Heart left ventricle (tissue), 13 donors: ENCODE data around the gene SNX30.

Source experiments
- POLR2A ChIP-seq, 2 donors: fragments of 450-650 bp; IDR thresholded peaks; one replicate each; pipeline ENCODE4 v1.6.1; 2017; ENCODE audit warnings: antibody characterized with exemption in 2 of 2, mild to moderate bottlenecking in 2 of 2, moderate library complexity in 2 of 2
- TF ChIP-seq, protein P1 (sequence below), 12 donors: fragments of 200-600 bp; sonication (generic) in 4 of 12; IDR thresholded peaks; one replicate each; pipeline versions ENCODE4 v1.5.0 to v1.8.0; 2018 to 2022; ENCODE audit warnings: antibody characterized with exemption in 12 of 12, mild to moderate bottlenecking in 5 of 12
- donor health status: ischemic (EF 13 %, LVEDD 7.1; RV severe dilation, severe dysfunction).
- donor health status: DM: no; HTN: yes; CAD: no.
- donor health status: DM: no; HTN: no; CAD: no.
- donor health status: ischemic (EF 25% LVEDD 6.9; RV normal size, moderate dysfunction).
- donor health status: ischemic (EF 25% LVEDD 5.7; RV mildly dilated, moderate dysfunction).
- donor health status: ischemic (EF 35%, LVEDD 5.7; RV mildly dilated, moderate dysfunction).
- donor health status: nonischemic (EF 11% LVEDD 7.7; RV severe dilation, severe dysfunction).
- donor health status: DM: yes; HTN: yes; CAD: no.
- donor health status: PGD.
- donor health status: ischemic (EF 29% LVEDD 5.4; RV normal size, mild dysfunction).
- donor health status: nonischemic (EF 23%, LVEDD 6.1; RV moderate dilation, normal function).

DNA sequence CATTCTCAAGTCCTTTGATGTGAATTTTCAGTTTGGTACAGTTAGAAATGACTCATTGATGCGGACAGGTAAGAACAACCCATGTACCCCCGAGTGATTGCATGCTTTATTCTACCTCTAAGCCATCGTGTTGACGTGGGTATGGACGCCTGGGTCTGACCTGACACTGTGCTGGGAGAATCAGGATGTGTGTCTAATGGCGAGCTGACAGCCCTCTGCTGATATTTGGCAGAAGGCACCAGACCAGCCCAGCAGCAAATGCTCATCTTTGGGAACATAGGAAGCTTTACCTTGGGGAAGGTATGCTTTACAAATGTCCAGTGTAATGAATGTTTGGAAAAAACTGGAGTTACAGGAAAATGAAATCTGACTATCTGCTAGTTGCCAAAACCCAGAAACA, 120.0 kb downstream of the SNX30 start:
- TF ChIP-seq POLR2A (IDR thresholded peaks at IDR 0.05): no peak
- TF ChIP-seq, protein P1, sequence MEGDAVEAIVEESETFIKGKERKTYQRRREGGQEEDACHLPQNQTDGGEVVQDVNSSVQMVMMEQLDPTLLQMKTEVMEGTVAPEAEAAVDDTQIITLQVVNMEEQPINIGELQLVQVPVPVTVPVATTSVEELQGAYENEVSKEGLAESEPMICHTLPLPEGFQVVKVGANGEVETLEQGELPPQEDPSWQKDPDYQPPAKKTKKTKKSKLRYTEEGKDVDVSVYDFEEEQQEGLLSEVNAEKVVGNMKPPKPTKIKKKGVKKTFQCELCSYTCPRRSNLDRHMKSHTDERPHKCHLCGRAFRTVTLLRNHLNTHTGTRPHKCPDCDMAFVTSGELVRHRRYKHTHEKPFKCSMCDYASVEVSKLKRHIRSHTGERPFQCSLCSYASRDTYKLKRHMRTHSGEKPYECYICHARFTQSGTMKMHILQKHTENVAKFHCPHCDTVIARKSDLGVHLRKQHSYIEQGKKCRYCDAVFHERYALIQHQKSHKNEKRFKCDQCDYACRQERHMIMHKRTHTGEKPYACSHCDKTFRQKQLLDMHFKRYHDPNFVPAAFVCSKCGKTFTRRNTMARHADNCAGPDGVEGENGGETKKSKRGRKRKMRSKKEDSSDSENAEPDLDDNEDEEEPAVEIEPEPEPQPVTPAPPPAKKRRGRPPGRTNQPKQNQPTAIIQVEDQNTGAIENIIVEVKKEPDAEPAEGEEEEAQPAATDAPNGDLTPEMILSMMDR (IDR thresholded peaks at IDR 0.05): no peak
